Transverse colon (tissue), 4 donors: Measurements from ENCODE around the gene ALS2. TPM values are rescaled to one million over a fixed set of nuclear protein-coding genes. Genes with fewer than 3 reads are reported as not detected.
A peak's percentile ranks its signal among the peaks of the same experiment; 100 is the strongest.

Experiments used
- DNase-seq: peaks from one replicate; pipeline ENCODE4 v3.0.0-alpha.2; 2019
- H3K27ac ChIP-seq, 4 donors: fragments of 200-600 bp; sonication (generic); 2 replicates each; pipeline ENCODE4 v1.5.1; 2016 to 2018; ENCODE audit warnings: inconsistent platforms in 4 of 4
- H3K27me3 ChIP-seq: fragments of 200-600 bp; sonication (generic); 2 replicates; pipeline ENCODE4 v1.5.1; 2017; ENCODE audit warnings: inconsistent platforms
- H3K36me3 ChIP-seq, 4 donors: fragments of 200-600 bp; sonication (generic); 2 replicates each; pipeline ENCODE4 v1.5.1; 2017 to 2019; ENCODE audit warnings: inconsistent platforms in 4 of 4
- H3K4me1 ChIP-seq, 4 donors: fragments of 200-600 bp; sonication (generic); 2 replicates each; pipeline ENCODE4 v1.5.1; 2017 to 2020; ENCODE audit warnings: inconsistent platforms in 4 of 4
- H3K4me3 ChIP-seq, 4 donors: fragments of 200-600 bp; sonication (generic); 1 replicate in 1 of 4; 2 replicates in 3 of 4; pipeline versions ENCODE4 v1.5.1 to v1.6.1; 2017 to 2019; ENCODE audit warnings: inconsistent platforms in 4 of 4
- H3K9me3 ChIP-seq, 2 donors: fragments of 200-600 bp; sonication (generic); 2 replicates each; pipeline ENCODE4 v1.5.1; 2017 to 2019; ENCODE audit warnings: inconsistent platforms in 2 of 2
- CTCF ChIP-seq, 5 experiments: fragments of 200-600 bp in 3 of 5; fragments of 450-650 bp in 2 of 5; sonication (generic) in 3 of 5; IDR thresholded peaks; 1 replicate in 2 of 5; 2 replicates in 3 of 5; pipeline ENCODE4 v1.5.1; 2016 to 2017; ENCODE audit warnings: antibody characterized with exemption in 5 of 5, inconsistent platforms in 3 of 5, mild to moderate bottlenecking in 2 of 5, moderate library complexity in 1 of 5
- EP300 ChIP-seq: sonication (generic); formaldehyde crosslinking; IDR thresholded peaks from one replicate; pipeline ENCODE4 v1.6.1; 2017; ENCODE audit warnings: antibody characterized with exemption, low read depth
- POLR2A ChIP-seq: fragments of 450-650 bp; IDR thresholded peaks from one replicate; pipeline ENCODE4 v1.6.1; 2016; ENCODE audit warnings: antibody characterized with exemption, mild to moderate bottlenecking, moderate library complexity
- POLR2AphosphoS5 ChIP-seq, 3 donors: sonication (generic); formaldehyde crosslinking; IDR thresholded peaks; one replicate each; pipeline ENCODE4 v1.6.1; 2016; ENCODE audit warnings: antibody characterized with exemption in 3 of 3
- WGBS, 2 donors: methylation state at CpG; one replicate each; pipeline ENCODE4 v1.1.5; 2018; ENCODE audit warnings: low coverage in 1 of 2; 5-methylcytosine and 5-hydroxymethylcytosine counted together
- in situ Hi-C, 4 donors: fragments of 200-750 bp; cut with MboI; loops; one replicate each; pipeline versions ENCODE4 v1.15.0 to v1.15.1; 2017; ENCODE audit warnings: low sequenced_read_pairs in 3 of 4, low pct_ligation_motif_present in 1 of 4, low pct_unique_long_range_greater_than_20kb in 1 of 4
- intact Hi-C: fragments of 100-400 bp; cut with DNase I; formaldehyde crosslinking; loops from one replicate; pipeline ENCODE4 v1.15.1; 2023; ENCODE audit warnings: low total_unique reads
- total RNA-seq, 4 donors: library from RNA; depleted of rRNA; stranded (reverse); fragments of >200 nt; gene quantifications; one replicate each; pipeline ENCODE4 v1.1.0, GENCODE V29; 2016

The ALS2 gene
- total RNA-seq, 4 donors from 2014 or later, result 7.9 to 61.1 (median 8.9) TPM

- TF ChIP-seq EP300 (no peak), POLR2A (no peak), POLR2AphosphoS5 (IDR thresholded peaks at IDR 0.05) (no peak), CTCF (IDR thresholded peaks at IDR 0.05) (no peak)
- 5 to 8% methylated on average over 8 to 15 of the region's 15 CpGs for WGBS, 2 donors
- peaks cover 6 to 27% (median 18%) of the 10 kb centered on the region in 4 donors for H3K4me1 ChIP-seq
- in situ Hi-C loops, result no loop called here
- H3K4me3 ChIP-seq, result peak overlapping the region; percentile 73 to 86 (median 75)
- no peaks in the 10 kb centered on the region for H3K9me3 ChIP-seq
- DNase-seq, result no peak
- H3K27me3 ChIP-seq, result no peaks in the 10 kb centered on the region
- intact Hi-C loops, result no loop called here
- H3K36me3 ChIP-seq, result no peaks in the 10 kb centered on the region
- H3K27ac ChIP-seq, result peak overlapping the region; percentile 86 to 93 (median 90)
Observed at GRCh38 chr2:201781557-201782051, 871 bp upstream of the ALS2 start.

GRCh38 chr2:201779901-201780673 is 646 bp downstream of the ALS2 start:
- DNase-seq, result no peak
- TF ChIP-seq POLR2AphosphoS5 (IDR thresholded peaks at IDR 0.05) (no peak), EP300 (no peak), CTCF (IDR thresholded peaks at IDR 0.05) (peak in 2 of 5 experiments; percentile 12 to 15), POLR2A (no peak)
- peaks cover 6 to 27% (median 18%) of the 10 kb centered on the region in 4 donors for H3K4me1 ChIP-seq
- in situ Hi-C loops (no loop called here), intact Hi-C loops (no loop called here)
- H3K4me3 ChIP-seq, result peak overlapping the region; percentile 73 to 86 (median 75)
- peak overlapping the region; percentile 86 to 93 (median 90) for H3K27ac ChIP-seq
- H3K36me3 ChIP-seq, result no peaks in the 10 kb centered on the region
- 9 to 10% methylated on average over 13 to 20 of the region's 22 CpGs for WGBS, 2 donors
- no peaks in the 10 kb centered on the region for H3K9me3 ChIP-seq
- no peaks in the 10 kb centered on the region for H3K27me3 ChIP-seq

GRCh38 chr2:201777869-201778268 is 2.9 kb downstream of the ALS2 start:
- Histone ChIP-seq H3K27ac (no peak overlapping the region), H3K4me3 (no peak overlapping the region), H3K9me3 (no peaks in the 10 kb centered on the region), H3K27me3 (no peaks in the 10 kb centered on the region), H3K4me1 (peaks cover 6 to 27% (median 18%) of the 10 kb centered on the region in 4 donors), H3K36me3 (no peaks in the 10 kb centered on the region)
- in situ Hi-C loops (no loop called here), intact Hi-C loops (no loop called here)
- TF ChIP-seq POLR2AphosphoS5 (IDR thresholded peaks at IDR 0.05), result no peak
- no peak for TF ChIP-seq POLR2A
- no peak for TF ChIP-seq CTCF (IDR thresholded peaks at IDR 0.05)
- TF ChIP-seq EP300, result no peak
- no peak for DNase-seq

DNA sequence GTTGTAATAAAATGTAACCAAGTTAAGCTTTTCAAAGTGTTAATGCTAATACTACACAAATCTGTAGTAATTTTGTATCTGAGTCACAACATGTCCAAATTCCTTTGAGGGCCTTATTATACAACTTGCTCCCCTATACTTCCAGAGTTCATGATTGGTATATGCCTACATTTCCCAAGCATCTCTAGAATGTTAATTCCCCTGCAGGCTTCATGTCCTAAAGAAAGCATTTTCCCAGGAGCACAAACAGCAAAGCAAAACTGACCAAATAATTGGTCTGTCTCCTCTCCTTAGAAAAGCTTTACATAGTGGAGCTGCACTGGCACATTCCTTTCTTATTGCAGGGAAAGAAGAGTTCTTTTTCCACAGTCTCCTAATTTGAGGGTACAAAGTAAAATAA is 3.7 kb downstream of the ALS2 start:
- H3K4me1 ChIP-seq, result peaks cover 6 to 27% (median 18%) of the 10 kb centered on the region in 4 donors
- no peak overlapping the region for H3K27ac ChIP-seq
- intact Hi-C loops, result no loop called here
- H3K4me3 ChIP-seq, result no peak overlapping the region
- H3K36me3 ChIP-seq, result no peaks in the 10 kb centered on the region
- DNase-seq, result no peak
- no peaks in the 10 kb centered on the region for H3K9me3 ChIP-seq
- no peak for TF ChIP-seq CTCF (IDR thresholded peaks at IDR 0.05)
- no peak for TF ChIP-seq POLR2AphosphoS5 (IDR thresholded peaks at IDR 0.05)
- TF ChIP-seq EP300, result no peak
- no peak for TF ChIP-seq POLR2A
- H3K27me3 ChIP-seq, result no peaks in the 10 kb centered on the region
- in situ Hi-C loops, result no loop called here
